LoVo (cell line): ENCODE measurements around the gene CEP152.
"Not testable (repeated sequence)": the region's sequence is repeated elsewhere in the genome, so short reads cannot be mapped to it uniquely, and the experiment has no call there.

Experiments used
- DNase-seq: peaks from one replicate; pipeline ENCODE4 v3.0.0-alpha.2; 2016; ENCODE audit warnings: low spot score

Gene CEP152

GRCh38 chr15:48811325-48811958, 573 bp upstream of the CEP152 start:
- no peak for DNase-seq

GRCh38 chr15:48806151-48806550, 4.7 kb downstream of the CEP152 start:
- no peak for DNase-seq

- no peak for DNase-seq
Observed at GRCh38 chr15:48805591-48805990, 5.3 kb downstream of the CEP152 start.

- no peak for DNase-seq
Observed at GRCh38 chr15:48803877-48804276, 7.0 kb downstream of the CEP152 start.

- DNase-seq, result peak; percentile 34
Observed at GRCh38 chr15:48802867-48803266, 8.0 kb downstream of the CEP152 start.

- DNase-seq, result no peak
Observed at GRCh38 chr15:48802257-48802656, 8.6 kb downstream of the CEP152 start.

- peak; percentile 48 for DNase-seq
Observed at GRCh38 chr15:48800811-48801455, 9.9 kb downstream of the CEP152 start.

GRCh38 chr15:48800245-48800644, 10.6 kb downstream of the CEP152 start:
- DNase-seq, result peak; percentile 47

GRCh38 chr15:48798319-48798718, 12.6 kb downstream of the CEP152 start:
- DNase-seq, result no peak

GRCh38 chr15:48796930-48797329, 13.9 kb downstream of the CEP152 start:
- DNase-seq, result no peak

- DNase-seq, result no peak
Observed at GRCh38 chr15:48796521-48796920, 14.3 kb downstream of the CEP152 start.

- DNase-seq, result no peak
Observed at GRCh38 chr15:48795901-48796300, 15.0 kb downstream of the CEP152 start.

GRCh38 chr15:48794697-48795134, 16.2 kb downstream of the CEP152 start:
- DNase-seq, result peak; percentile 53

GRCh38 chr15:48792408-48792807, 18.5 kb downstream of the CEP152 start:
- DNase-seq, result no peak

- DNase-seq, result not testable (repeated sequence)
Observed at GRCh38 chr15:48790466-48791115, 20.3 kb downstream of the CEP152 start.

- no peak for DNase-seq
Observed at GRCh38 chr15:48785712-48786111, 25.2 kb downstream of the CEP152 start.

- no peak for DNase-seq
Observed at GRCh38 chr15:48785195-48785594, 25.7 kb downstream of the CEP152 start.

- no peak for DNase-seq
Observed at GRCh38 chr15:48784756-48785155, 26.1 kb downstream of the CEP152 start.

GRCh38 chr15:48782911-48783310, 28.0 kb downstream of the CEP152 start:
- no peak for DNase-seq

- peak; percentile 31 for DNase-seq
Observed at GRCh38 chr15:48781481-48782081, 29.3 kb downstream of the CEP152 start.

GRCh38 chr15:48781017-48781416, 29.9 kb downstream of the CEP152 start:
- no peak for DNase-seq

GRCh38 chr15:48778331-48778730, 32.5 kb downstream of the CEP152 start:
- no peak for DNase-seq
